Activated CD8-positive, alpha-beta memory T cell treated with anti-CD3 and anti-CD28 coated beads for 1 hour (primary cell): ENCODE measurements around the gene GTSE1.
"Not testable (repeated sequence)": the region's sequence is repeated elsewhere in the genome, so short reads cannot be mapped to it uniquely, and the experiment has no call there.

Experiments used
- DNase-seq, 2 donors: peaks; one replicate each; pipeline ENCODE4 v3.0.0-alpha.2; 2020; ENCODE audit warnings: low read depth in 1 of 2; ENCODE audit errors: extremely low read depth in 1 of 2

The GTSE1 gene

DNA sequence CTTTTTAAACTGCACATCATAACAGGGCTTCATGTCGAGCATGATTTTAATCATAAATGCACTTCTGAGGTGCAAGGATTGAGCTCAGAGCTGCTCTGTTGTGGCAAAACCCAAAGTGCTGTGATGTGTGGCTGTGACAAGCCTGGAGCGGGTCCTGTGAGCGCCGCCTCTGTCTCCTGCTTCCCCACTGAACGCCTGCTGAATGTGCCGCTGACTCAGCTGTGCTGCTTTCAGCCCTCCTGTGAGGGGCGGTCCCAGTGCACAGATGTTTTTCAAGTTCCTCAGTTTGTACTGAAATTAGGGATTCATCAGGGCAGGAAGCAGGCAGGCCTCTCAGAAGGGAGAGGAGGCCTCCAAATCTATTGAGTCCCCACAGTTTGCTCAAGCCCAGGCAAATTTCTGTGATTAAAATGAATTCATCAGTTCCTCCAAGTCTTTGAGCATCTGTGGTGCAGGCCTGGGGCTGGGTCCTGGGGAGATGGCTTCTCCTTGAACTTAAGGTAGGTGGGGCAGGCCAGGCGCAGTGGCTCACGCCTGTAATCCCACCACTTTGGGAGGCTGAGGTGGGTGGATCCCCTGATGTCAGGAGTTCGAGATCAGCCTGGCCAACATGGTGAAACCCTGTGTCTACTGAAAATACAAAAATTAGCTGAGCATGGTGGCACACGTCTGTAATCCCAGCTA lies 3.0 kb upstream of the GTSE1 start:
- DNase-seq = no peak

GRCh38 chr22:46294784-46295183 lies 1.9 kb upstream of the GTSE1 start:
- no peak for DNase-seq

- DNase-seq = no peak
Observed at GRCh38 chr22:46295277-46295971, 1.2 kb upstream of the GTSE1 start.

GRCh38 chr22:46297151-46297812 lies 612 bp downstream of the GTSE1 start:
- no peak for DNase-seq

GRCh38 chr22:46299101-46299500 lies 2.4 kb downstream of the GTSE1 start:
- DNase-seq = no peak

- no peak for DNase-seq
Observed at GRCh38 chr22:46300491-46300890, 3.8 kb downstream of the GTSE1 start.

GRCh38 chr22:46303347-46303965 lies 6.8 kb downstream of the GTSE1 start:
- no peak for DNase-seq

- DNase-seq = no peak
Observed at GRCh38 chr22:46308283-46308988, 11.8 kb downstream of the GTSE1 start.

- DNase-seq = no peak
Observed at GRCh38 chr22:46309526-46310085, 12.9 kb downstream of the GTSE1 start.

GRCh38 chr22:46312056-46312455 lies 15.4 kb downstream of the GTSE1 start:
- no peak for DNase-seq

- DNase-seq = not testable (repeated sequence)
Observed at GRCh38 chr22:46312848-46313247, 16.2 kb downstream of the GTSE1 start.

DNA sequence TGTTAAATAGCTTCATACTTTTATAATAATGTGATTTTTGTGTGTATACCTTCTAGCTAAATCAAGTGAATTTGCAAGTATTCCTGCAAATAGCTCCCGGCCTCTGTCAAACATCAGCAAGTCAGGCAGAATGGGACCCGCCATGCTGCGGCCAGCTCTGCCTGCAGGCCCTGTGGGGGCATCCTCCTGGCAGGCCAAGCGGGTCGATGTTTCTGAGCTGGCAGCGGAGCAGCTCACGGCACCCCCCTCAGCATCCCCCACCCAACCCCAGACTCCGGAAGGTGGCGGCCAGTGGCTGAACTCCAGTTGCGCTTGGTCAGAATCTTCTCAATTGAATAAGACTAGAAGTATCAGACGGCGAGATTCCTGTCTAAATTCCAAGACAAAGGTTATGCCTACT lies 19.3 kb downstream of the GTSE1 start:
- no peak for DNase-seq

DNA sequence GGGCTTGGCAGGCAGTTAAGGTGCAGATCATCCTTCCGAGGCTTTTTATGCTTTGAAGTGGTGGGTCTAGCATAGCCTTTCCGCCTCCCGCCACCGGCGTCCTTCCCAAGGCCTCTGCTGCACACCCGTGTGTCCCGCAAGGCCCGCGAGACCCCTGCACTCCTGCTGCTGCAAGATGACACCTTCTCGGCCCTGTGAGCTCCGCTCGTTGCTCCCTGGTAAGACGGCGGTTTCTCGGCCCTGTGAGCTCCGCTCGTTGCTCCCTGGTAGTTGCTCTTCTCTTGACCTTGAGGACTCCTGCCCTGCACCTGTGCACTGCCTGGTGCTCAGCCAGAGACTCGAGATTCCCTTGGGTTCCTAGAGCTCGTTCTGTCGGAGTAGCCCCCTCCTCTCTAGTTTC lies 21.0 kb downstream of the GTSE1 start:
- DNase-seq = no peak

- no peak for DNase-seq
Observed at GRCh38 chr22:46318576-46318975, 21.9 kb downstream of the GTSE1 start.

- DNase-seq = no peak
Observed at GRCh38 chr22:46319319-46319718, 22.6 kb downstream of the GTSE1 start.

GRCh38 chr22:46320166-46320710 lies 23.6 kb downstream of the GTSE1 start:
- DNase-seq = no peak

DNA sequence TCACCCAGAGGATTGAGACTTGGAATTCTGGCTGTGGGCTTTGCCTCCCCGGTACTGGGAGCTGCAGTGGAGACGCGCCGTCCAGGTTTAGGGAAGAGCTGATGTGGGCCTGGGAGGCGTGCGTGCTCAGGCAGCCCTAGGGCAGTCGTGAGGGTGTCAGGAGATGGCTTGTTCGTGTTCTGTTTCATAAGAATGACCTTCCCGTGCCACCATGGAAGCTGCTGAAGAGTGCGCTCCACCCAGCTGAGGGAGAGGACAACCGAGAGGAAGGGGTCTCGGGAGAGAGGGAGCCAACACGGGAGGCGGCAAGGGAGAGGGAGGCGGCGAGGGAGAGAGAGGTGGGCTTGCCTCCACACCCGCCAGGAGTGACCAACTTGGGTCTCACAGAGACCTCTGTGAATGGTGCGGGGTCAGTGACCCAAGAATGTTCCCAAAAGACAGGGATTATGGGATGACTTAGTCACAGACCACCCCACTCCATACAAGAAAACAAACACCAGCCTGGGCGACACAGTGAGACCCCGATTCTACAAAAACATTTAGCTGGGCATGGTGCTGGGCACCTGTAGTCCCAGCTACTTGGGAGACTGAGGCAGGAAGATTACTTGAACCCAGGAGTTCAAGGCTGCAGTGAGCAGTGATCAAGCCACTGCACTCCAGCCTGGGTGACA lies 24.2 kb downstream of the GTSE1 start:
- DNase-seq = no peak

DNA sequence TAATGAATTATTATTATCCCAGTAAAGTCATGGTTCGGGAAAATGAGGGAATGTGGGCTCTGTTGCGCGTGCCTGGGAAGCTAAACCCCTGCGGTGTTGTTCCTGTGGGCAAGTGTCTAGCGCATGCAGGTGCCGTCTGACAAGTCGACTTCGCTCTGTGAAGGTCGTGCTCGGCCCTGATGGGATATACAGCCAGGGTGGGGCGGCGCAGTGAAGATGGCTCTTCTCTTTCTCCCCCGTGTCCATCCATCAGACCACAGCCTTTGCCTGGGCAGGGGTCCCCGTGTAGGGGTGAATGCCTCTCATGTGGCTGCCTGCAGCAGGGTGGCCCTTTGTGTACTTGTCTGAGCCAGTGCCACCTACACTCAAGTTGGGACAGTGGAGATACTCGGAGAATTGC lies 26.0 kb downstream of the GTSE1 start:
- DNase-seq = no peak

GRCh38 chr22:46323162-46323561 lies 26.5 kb downstream of the GTSE1 start:
- DNase-seq = no peak
